Liver (tissue), 3 donors: Measurements from ENCODE around the gene HSPG2.

Source experiments
- CTCF ChIP-seq: fragments of 150-350 bp; IDR thresholded peaks from 2 replicates; pipeline ENCODE4 v1.5.1; 2017; ENCODE audit warnings: improper control_type of control experiment, low read depth, low read length; ENCODE audit not compliant: missing input control
- EGR1 ChIP-seq, 2 donors: IDR thresholded peaks; 2 replicates each; pipeline ENCODE4 v1.6.1; 2016 to 2018; ENCODE audit warnings: antibody characterized with exemption in 2 of 2, low read depth in 2 of 2
- FOXA1 ChIP-seq: IDR thresholded peaks from 2 replicates; pipeline ENCODE4 v1.6.1; 2016; ENCODE audit warnings: antibody characterized with exemption
- GABPA ChIP-seq, 2 donors: IDR thresholded peaks in 1 of 2; conservative IDR thresholded peaks in 1 of 2; 2 replicates each; pipeline ENCODE4 v1.6.1; 2016; ENCODE audit warnings: antibody characterized with exemption in 2 of 2, mild to moderate bottlenecking in 1 of 2, moderate library complexity in 1 of 2
- HNF4G ChIP-seq: IDR thresholded peaks from 2 replicates; pipeline ENCODE4 v1.6.1; 2016; ENCODE audit warnings: antibody characterized with exemption
- REST ChIP-seq: IDR thresholded peaks from 2 replicates; pipeline ENCODE4 v1.6.1; 2016; ENCODE audit warnings: antibody characterized with exemption, mild to moderate bottlenecking
- RXRA ChIP-seq, 2 donors: IDR thresholded peaks; 2 replicates each; pipeline ENCODE4 v1.6.1; 2017 to 2018; ENCODE audit warnings: antibody characterized with exemption in 2 of 2, mild to moderate bottlenecking in 1 of 2
- SP1 ChIP-seq: IDR thresholded peaks from 2 replicates; pipeline ENCODE4 v1.6.1; 2018; ENCODE audit warnings: antibody characterized with exemption, mild to moderate bottlenecking
- TAF1 ChIP-seq: conservative IDR thresholded peaks from 2 replicates; pipeline ENCODE4 v1.6.1; 2016; ENCODE audit warnings: antibody characterized with exemption, mild to moderate bottlenecking
- YY1 ChIP-seq: IDR thresholded peaks from 2 replicates; pipeline ENCODE4 v1.6.1; 2016; ENCODE audit warnings: antibody characterized with exemption, mild to moderate bottlenecking
- donor health status: healthy.
- donor health status: healthy.

- TF ChIP-seq CTCF, result no peak
- TF ChIP-seq SP1, result no peak
- TF ChIP-seq EGR1 (IDR thresholded peaks at IDR 0.05; ENCODE audit: low read depth in 2 of 2), result no peak
- TF ChIP-seq FOXA1, result no peak
- TF ChIP-seq YY1, result no peak
- TF ChIP-seq REST, result no peak
- TF ChIP-seq TAF1, result no peak
- TF ChIP-seq GABPA (IDR thresholded peaks at IDR 0.05 in 1 of 2, conservative IDR thresholded peaks at IDR 0.05 in 1 of 2), result no peak
- no peak for TF ChIP-seq HNF4G
- no peak for TF ChIP-seq RXRA (IDR thresholded peaks at IDR 0.05)
Measured at GRCh38 chr1:21786640-21787039, 150.5 kb downstream of the HSPG2 start.
